Uterus (tissue), 4 donors: Measurements from ENCODE around the gene LRRC1. TPM values are rescaled to one million over a fixed set of nuclear protein-coding genes. Genes with fewer than 3 reads are reported as not detected.

Experiments used
- DNase-seq, 2 donors: peaks; one replicate each; pipeline ENCODE4 v3.0.0-alpha.2; 2019 to 2020
- H3K27ac ChIP-seq, 2 donors: fragments of 200-600 bp; sonication (generic); 1 replicate in 1 of 2; 2 replicates in 1 of 2; pipeline ENCODE4 v1.5.1; 2016 to 2018
- H3K27me3 ChIP-seq, 2 donors: fragments of 200-600 bp; sonication (generic); one replicate each; pipeline ENCODE4 v1.5.1; 2018 to 2019; ENCODE audit warnings: control low read depth in 1 of 2
- H3K36me3 ChIP-seq, 2 donors: fragments of 200-600 bp; sonication (generic); one replicate each; pipeline ENCODE4 v1.5.1; 2019; ENCODE audit warnings: control low read depth in 1 of 2
- H3K4me1 ChIP-seq, 2 donors: fragments of 200-600 bp; sonication (generic); one replicate each; pipeline ENCODE4 v1.5.1; 2018 to 2019; ENCODE audit warnings: control low read depth in 1 of 2
- H3K4me3 ChIP-seq, 2 donors: fragments of 200-600 bp; sonication (generic); 1 replicate in 1 of 2; 2 replicates in 1 of 2; pipeline ENCODE4 v1.5.1; 2018 to 2019; ENCODE audit warnings: mild to moderate bottlenecking in 1 of 2
- H3K9me3 ChIP-seq, 2 donors: fragments of 200-600 bp; sonication (generic); one replicate each; pipeline ENCODE4 v1.5.1; 2019; ENCODE audit warnings: control low read depth in 1 of 2
- POLR2A ChIP-seq, 2 donors: fragments of 450-650 bp; IDR thresholded peaks; one replicate each; pipeline ENCODE4 v1.6.1; 2016; ENCODE audit warnings: antibody characterized with exemption in 2 of 2, mild to moderate bottlenecking in 1 of 2, moderate library complexity in 1 of 2
- intact Hi-C: fragments of 100-400 bp; cut with DNase I; formaldehyde crosslinking; loops from one replicate; pipeline ENCODE4 v1.15.1; 2023; ENCODE audit warnings: low total_unique reads
- total RNA-seq, 4 donors: library from RNA; depleted of rRNA in 3 of 4; stranded (reverse); fragments of >200 nt in 3 of 4; gene quantifications; one replicate each; pipeline versions ENCODE4 v1.1.0 to v1.2.4, GENCODE V29; 2014 to 2023
- TF ChIP-seq, protein P1 (sequence below), 4 experiments: fragments of 200-600 bp in 2 of 4; fragments of 450-650 bp in 2 of 4; sonication (generic) in 2 of 4; IDR thresholded peaks; one replicate each; pipeline ENCODE4 v1.5.1; 2016 to 2019; ENCODE audit warnings: antibody characterized with exemption in 4 of 4, mild to moderate bottlenecking in 2 of 4, moderate library complexity in 1 of 4
- donor health status: DM: yes; HTN: yes; CAD: no.

The LRRC1 gene
- total RNA-seq, 4 donors from 2014 or later = 4.4 to 39.7 (median 17.7) TPM

DNA sequence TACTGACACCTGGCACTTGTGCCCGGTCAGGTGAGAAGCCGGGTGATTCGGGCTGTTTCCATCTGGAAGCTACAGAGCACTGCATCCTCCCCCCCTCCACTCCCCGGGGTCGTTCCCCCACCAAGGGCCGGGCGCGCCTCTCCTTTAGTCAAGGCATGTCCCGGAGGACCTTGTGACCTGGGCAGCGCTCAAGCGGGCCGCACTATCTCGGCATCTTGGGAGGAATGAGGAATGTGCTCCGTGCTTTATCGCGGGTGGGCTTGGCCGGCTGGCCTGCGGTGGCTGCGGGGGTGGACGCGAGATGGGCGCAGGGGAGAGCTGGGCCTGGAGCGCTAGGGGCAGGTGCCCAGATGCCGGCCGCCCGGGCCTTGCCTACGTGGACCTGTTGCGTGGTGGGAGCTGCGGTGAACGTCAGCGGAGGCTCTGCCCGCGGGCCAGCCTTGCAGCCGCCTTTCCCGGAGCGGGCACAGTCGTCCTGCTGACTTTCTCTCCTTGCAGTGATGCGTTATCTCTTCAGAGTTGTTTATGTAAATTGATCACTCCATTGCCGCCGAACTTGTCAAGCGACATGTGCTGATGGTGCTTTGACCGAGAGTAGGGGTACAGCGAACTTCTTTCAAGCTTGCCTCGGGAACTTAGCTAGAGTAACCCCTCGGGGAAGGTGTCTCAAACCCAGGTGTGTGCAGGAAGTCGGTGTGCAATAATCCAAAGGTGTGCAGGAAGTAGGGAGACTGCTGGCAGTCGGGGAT is 1.1 kb downstream of the LRRC1 start:
- DNase-seq = peak; percentile 20 to 22
- no peak for TF ChIP-seq POLR2A (IDR thresholded peaks at IDR 0.05)
- TF ChIP-seq, protein P1, sequence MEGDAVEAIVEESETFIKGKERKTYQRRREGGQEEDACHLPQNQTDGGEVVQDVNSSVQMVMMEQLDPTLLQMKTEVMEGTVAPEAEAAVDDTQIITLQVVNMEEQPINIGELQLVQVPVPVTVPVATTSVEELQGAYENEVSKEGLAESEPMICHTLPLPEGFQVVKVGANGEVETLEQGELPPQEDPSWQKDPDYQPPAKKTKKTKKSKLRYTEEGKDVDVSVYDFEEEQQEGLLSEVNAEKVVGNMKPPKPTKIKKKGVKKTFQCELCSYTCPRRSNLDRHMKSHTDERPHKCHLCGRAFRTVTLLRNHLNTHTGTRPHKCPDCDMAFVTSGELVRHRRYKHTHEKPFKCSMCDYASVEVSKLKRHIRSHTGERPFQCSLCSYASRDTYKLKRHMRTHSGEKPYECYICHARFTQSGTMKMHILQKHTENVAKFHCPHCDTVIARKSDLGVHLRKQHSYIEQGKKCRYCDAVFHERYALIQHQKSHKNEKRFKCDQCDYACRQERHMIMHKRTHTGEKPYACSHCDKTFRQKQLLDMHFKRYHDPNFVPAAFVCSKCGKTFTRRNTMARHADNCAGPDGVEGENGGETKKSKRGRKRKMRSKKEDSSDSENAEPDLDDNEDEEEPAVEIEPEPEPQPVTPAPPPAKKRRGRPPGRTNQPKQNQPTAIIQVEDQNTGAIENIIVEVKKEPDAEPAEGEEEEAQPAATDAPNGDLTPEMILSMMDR (IDR thresholded peaks at IDR 0.05) = no peak
- no peaks in the 10 kb centered on the region for H3K36me3 ChIP-seq
- intact Hi-C loops = loop anchor here (10.0 kb wide), 1 partner anchor 251 kb away; the partner anchor contains the start of gene GCLC
- H3K9me3 ChIP-seq = no peaks in the 10 kb centered on the region
- no peaks in the 10 kb centered on the region for H3K4me1 ChIP-seq
- peak overlapping the region; percentile 69 to 75 for H3K27ac ChIP-seq
- no peaks in the 10 kb centered on the region for H3K27me3 ChIP-seq
- H3K4me3 ChIP-seq = peak overlapping the region; percentile 66 to 68

GRCh38 chr6:53796451-53796780 is 1.6 kb downstream of the LRRC1 start:
- no peak for TF ChIP-seq POLR2A (IDR thresholded peaks at IDR 0.05)
- TF ChIP-seq, protein P1 (IDR thresholded peaks at IDR 0.05) = no peak
- Histone ChIP-seq H3K36me3 (no peaks in the 10 kb centered on the region), H3K9me3 (no peaks in the 10 kb centered on the region), H3K27me3 (no peaks in the 10 kb centered on the region), H3K27ac (no peak overlapping the region), H3K4me1 (no peaks in the 10 kb centered on the region), H3K4me3 (peak overlapping the region in 1 of 2 donors; percentile 66)
- intact Hi-C loops = loop anchor here (10.0 kb wide), 1 partner anchor 252 kb away; the partner anchor contains the start of gene GCLC
- no peak for DNase-seq

DNA sequence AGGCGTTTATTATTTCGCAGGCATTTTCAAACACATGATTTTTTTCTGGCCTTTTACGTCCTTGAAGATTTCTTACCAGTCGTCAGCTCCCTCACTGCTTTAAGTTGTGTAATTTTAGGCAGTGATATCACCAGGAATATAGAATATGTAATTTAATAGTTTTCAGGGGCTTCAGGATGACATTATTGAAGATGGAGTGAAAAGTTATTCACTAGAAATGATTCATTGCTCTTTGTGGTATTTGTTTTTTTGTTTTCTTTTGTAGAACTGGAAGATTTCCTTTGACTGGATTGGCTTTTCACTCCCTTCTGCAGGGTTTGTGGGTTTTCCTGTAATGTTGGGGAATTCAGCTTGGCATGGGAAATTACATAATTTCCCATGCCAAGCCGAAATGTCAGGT is 2.0 kb downstream of the LRRC1 start:
- Histone ChIP-seq H3K36me3 (no peaks in the 10 kb centered on the region), H3K27me3 (no peaks in the 10 kb centered on the region), H3K4me3 (peak overlapping the region in 1 of 2 donors; percentile 66), H3K9me3 (no peaks in the 10 kb centered on the region), H3K4me1 (no peaks in the 10 kb centered on the region), H3K27ac (no peak overlapping the region)
- intact Hi-C loops = loop anchor here (10.0 kb wide), 1 partner anchor 252 kb away; the partner anchor contains the start of gene GCLC
- TF ChIP-seq POLR2A (IDR thresholded peaks at IDR 0.05) = no peak
- TF ChIP-seq, protein P1 (IDR thresholded peaks at IDR 0.05) = no peak
- DNase-seq = no peak

- Histone ChIP-seq H3K36me3 (no peaks in the 10 kb centered on the region), H3K4me1 (no peaks in the 10 kb centered on the region), H3K27ac (no peak overlapping the region), H3K9me3 (no peaks in the 10 kb centered on the region), H3K4me3 (no peak overlapping the region), H3K27me3 (no peaks in the 10 kb centered on the region)
- DNase-seq = no peak
- TF ChIP-seq, protein P1 (IDR thresholded peaks at IDR 0.05) = no peak
- no peak for TF ChIP-seq POLR2A (IDR thresholded peaks at IDR 0.05)
- intact Hi-C loops = loop anchor here (10.0 kb wide), 1 partner anchor 253 kb away; the partner anchor contains the start of gene GCLC
Observed at GRCh38 chr6:53797304-53797703, 2.5 kb downstream of the LRRC1 start.

DNA sequence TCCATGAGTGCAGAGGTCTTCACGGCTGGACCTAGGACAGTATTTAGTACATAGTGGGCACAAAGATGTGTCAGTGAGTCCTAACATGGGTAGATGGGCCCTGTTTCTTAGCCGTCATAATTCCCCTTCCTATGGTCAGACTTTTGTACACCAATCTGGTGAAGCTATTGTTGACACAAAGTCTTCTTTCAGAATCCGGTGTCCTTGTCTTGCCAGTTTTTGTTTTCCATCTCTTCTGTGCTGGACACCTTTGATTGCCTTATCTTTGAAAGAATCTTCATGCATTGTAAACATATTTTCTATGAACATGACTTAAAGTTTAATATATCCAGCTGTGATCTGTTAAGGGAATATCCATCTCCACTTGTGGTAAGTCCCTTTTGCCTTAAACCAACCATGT is 4.5 kb downstream of the LRRC1 start:
- no peak overlapping the region for H3K4me3 ChIP-seq
- H3K9me3 ChIP-seq = no peaks in the 10 kb centered on the region
- H3K36me3 ChIP-seq = no peaks in the 10 kb centered on the region
- DNase-seq = no peak
- intact Hi-C loops = loop anchor here (10.0 kb wide), 1 partner anchor 255 kb away; the partner anchor contains the start of gene GCLC
- no peaks in the 10 kb centered on the region for H3K27me3 ChIP-seq
- TF ChIP-seq POLR2A (IDR thresholded peaks at IDR 0.05) = no peak
- TF ChIP-seq, protein P1 (IDR thresholded peaks at IDR 0.05) = no peak
- H3K27ac ChIP-seq = no peak overlapping the region
- H3K4me1 ChIP-seq = no peaks in the 10 kb centered on the region
